Femur (tissue), 1 donor: ENCODE results near the gene PAPSS1.
"Not testable (repeated sequence)": the region's sequence is repeated elsewhere in the genome, so short reads cannot be mapped to it uniquely, and the experiment has no call there.

Source experiments
- DNase-seq: peaks from one replicate; pipeline ENCODE4 v3.0.0-alpha.2; 2017

Gene PAPSS1

DNA sequence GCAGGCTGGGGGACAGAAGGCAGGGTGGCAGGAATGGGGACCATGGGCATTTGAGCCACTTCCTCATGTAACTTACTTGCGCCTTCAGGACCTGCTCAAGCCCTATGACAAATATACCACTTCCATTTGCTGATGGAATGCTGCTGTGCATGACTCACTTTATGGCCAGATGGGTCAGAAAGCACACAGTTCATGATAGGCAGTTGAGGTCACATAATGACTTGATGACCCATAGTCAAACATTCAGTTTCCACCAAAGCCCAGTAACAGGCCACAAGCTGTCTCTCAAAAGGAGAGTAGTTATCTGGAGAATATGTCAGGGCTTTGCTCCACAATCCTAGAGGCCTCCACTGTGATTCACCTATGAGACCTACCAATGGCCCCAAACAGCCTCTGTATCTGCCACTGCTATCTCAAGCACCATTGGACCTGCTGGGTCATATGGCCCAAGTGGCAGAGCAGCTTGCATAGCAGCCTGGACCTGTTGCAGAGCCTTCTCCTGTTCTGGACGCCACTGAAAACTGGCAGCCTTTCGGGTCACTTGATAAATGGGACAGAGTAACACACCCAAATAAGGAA, 5.3 kb upstream of the PAPSS1 start:
- no peak for DNase-seq

DNA sequence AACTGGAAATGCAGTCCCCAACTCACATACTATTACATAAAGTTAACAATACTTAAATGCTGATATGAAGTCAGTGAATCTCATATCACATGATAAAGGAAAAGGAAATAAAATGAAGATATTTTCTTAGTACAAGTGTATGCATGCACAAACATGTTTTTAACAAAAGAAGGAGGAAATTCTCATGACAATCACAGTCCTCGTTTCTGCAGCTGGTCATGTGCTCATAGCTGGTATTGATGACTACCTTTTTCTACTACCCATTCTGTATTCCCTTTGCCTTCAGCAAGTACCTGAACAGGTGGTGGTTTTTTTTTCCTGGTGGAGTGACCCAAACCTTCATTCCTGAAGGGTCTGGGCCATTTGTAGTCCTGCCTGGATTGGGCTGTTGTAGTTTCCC, 3.3 kb upstream of the PAPSS1 start:
- DNase-seq: not testable (repeated sequence)

DNA sequence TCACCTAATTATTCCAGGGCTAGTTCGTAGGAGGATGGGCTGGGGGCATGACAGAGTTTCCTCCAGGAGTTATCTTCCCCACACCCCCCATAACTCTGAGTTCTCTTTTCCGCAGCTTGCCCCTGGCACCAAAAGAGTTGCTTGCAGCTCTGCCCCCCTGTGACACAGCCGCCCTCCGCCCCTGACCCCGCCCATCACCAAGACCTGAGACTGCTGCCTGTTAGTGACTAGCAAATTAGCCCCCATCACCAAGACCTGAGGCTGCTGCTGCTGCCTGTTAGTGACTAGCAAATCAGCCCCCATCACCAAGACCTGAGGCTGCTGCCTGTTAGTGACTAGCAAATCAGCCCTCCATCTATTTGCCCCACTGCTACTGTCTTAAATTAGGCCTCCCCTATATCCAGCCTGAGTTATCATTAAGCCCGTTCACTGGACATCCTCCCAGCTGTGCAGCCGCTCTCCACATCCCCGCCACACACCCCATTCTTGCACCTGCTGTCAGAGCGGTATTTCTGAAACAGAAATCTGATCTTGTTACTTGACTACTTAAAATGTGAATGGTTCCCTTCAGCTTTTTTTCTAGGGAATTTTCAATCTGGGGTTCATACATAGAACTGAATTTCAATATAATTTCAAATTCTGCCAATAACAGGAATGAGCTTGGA, 1.5 kb upstream of the PAPSS1 start:
- peak; percentile 49 for DNase-seq

DNA sequence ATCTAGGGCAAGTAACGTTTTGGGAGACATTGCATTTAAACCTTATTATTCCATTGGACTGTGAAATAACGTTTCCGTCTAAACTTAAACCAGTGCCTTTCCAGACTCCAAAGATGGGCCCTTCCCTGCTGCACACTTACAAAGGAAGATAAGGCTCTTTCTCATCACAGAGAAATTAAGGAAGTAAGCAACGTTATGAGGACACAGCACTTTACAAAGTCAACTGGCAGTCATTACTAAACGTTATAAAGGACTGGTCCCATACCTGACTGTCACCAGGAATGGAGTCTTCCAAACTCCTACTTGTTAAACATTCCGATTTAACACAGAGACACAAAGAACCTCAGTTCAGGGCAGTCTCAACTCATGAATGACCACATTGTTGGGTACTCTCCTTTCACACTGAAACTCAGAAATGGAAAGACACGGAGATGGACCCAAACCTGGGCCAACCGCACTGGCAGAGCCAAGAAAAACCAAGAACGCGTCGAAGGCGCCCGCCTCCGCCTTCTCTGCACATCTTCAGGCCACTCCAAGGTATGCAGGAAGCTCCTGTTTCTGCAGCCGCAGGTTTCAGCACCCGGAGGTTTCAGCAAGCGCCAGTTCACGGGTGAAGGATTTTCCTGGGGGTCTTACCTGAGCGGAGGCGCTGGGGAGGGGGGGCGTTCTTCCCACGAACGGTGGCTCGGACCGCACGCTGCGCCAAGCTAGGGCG, 670 bp downstream of the PAPSS1 start:
- DNase-seq: peak; percentile 76

DNA sequence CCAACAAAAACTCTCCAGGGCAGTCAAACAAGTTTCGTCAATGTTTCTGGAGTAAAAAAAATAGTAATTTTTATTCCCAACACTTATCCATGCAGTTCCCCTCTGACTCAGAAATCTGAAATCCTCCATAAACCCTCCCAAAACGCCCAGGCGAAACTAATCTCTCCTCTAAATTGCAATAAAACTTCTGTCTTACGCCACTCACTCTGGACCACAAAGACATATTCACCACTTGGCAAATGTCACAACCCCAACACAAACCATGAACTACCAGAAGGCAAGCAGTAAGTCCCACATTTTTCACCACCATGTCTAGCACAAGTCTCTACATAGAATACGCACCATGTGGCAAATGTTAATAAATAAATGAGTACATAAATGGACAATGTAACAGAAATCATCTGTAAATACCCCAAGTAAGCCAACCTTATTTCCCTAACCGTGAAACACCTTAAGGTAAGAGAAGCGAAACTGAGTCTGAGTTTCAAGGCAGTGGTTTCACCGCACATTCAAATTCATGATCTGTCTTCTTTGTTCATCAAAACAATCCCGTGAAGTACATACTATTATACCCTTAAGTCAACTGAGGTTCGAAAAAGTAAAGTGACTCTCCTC, 1.6 kb downstream of the PAPSS1 start:
- no peak for DNase-seq

DNA sequence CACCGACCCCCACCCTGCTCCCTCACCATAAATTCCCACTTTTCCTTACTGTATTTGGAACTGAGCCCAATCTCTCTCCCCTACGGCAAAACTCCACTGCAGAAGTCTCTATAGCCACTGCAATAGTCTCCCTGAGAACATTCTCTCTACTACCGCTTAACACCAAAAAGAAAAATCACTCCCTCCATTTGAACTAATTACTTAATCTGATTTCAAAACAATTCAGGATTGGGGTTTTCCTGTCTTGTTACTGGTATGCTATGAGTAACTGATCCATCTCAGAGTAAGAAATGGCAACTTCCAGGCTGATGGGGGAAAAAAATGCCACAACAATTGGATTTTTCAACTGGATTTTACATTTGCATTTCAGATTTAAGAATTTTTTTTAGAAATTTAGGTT, 5.8 kb downstream of the PAPSS1 start:
- DNase-seq: no peak

DNA sequence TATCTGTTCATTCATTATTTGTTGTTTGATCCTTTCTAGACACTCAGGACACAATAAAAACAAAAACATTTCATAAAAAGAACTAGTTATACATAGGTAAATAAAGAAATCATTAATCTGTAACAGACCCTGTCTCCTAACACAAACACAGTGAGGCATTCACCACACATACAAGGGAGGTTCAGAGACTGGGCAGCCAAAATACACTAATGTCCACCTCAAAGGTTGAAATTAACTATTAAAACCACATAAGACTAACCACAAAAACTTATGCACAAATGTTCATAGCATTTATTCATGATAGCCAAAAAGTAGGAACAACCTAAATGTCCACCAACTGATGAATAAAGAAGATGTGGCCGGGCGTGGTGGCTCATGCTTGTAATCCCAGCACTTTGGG, 7.8 kb downstream of the PAPSS1 start:
- DNase-seq: no peak

DNA sequence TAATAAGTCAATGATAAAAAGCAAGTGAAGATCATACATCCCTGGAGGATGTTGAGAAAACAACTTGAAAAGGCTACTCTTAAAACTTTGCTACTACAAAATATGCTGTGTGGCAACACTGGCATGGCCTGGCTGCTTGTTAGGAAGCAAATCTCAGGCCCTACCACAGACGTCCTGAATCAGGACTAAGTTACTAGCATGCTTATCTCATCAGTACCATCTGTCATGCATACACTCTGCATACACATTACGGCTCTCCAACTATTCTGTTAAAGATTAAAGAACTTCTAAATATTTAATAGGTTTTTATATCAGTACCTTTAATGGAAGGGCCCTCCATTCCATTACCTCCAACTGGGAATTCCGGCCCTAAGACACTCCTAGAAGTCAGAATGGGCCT, 8.2 kb downstream of the PAPSS1 start:
- DNase-seq: no peak

DNA sequence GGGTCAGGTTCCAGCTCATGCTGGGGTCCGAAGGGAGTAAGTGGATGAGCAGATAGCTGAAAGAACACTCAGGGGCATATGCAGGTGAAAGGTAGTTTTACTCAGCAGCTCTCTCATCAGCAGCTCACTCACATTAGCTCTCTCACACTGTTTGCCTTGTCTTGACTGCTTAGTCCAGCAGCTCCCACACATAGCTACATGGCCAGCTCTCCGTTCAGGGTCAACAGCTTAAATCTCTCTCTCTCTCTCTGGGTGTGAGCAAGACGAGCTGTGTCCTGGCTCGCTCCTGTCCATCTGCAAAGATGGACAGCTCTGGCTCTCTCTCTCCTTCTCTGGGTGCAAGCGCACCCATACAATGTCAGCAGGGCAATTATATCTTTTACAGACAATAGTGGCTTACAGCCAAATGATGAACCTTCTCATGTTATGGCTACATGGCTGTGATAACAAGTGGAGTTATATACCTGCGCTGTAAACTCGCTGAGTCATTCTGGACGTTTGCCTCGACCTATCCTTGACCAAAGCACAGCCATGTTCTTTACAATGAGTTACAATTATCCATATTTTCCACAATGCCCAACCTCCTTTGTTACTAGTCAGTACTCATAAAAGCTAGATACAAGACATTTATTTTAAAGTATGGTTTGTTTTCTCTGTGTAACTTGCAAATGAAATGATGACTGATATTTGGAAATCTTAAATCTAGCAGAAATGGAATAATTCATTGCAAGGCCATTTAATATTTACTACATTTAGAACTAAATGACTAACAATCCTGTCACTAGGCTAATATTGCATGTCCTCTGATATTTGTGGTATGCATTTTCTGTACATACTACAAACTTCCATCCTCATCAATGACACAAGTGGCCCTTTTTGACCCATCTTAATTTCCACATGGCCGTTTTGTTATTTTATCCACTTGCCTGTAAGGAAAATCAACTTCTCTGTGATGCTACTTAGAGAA, 9.3 kb downstream of the PAPSS1 start:
- no peak for DNase-seq

DNA sequence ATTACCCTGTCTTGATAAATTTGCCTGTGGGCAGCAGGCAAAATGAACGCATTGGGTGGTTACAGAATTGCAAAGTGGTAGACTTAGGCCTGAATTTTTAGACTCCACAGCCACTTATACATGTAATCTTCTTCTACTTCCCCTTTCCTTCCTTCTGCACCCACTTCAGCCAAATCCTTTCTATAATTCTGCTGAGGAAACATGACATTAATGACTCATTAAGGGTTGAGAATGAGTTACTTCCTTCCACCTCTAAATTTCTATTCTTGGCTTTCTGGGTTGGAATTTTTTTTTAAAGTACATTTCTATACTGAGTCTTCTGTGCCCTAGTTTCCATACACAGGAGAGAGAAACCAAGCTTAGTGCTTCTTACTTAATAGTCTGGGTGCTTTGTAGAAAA, 10.1 kb downstream of the PAPSS1 start:
- no peak for DNase-seq

DNA sequence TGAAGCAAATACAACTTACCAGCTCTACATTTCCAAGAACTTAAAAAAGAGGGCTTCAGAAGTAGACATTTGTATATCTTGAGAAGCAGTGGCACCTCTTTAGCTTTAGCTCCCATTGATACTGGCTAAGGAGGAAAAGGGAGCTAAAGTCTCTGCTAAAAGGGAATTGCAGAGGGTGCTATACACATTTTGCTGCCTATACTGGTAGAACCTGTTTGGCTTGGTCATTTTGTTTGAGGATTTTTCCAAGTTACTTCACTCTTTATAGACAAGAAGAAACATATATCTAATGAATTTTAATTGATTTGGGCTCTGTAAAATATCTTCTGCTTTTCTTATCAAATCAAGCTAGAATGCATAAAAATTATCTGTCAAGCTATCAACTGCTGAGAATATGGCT, 11.8 kb downstream of the PAPSS1 start:
- DNase-seq: no peak

DNA sequence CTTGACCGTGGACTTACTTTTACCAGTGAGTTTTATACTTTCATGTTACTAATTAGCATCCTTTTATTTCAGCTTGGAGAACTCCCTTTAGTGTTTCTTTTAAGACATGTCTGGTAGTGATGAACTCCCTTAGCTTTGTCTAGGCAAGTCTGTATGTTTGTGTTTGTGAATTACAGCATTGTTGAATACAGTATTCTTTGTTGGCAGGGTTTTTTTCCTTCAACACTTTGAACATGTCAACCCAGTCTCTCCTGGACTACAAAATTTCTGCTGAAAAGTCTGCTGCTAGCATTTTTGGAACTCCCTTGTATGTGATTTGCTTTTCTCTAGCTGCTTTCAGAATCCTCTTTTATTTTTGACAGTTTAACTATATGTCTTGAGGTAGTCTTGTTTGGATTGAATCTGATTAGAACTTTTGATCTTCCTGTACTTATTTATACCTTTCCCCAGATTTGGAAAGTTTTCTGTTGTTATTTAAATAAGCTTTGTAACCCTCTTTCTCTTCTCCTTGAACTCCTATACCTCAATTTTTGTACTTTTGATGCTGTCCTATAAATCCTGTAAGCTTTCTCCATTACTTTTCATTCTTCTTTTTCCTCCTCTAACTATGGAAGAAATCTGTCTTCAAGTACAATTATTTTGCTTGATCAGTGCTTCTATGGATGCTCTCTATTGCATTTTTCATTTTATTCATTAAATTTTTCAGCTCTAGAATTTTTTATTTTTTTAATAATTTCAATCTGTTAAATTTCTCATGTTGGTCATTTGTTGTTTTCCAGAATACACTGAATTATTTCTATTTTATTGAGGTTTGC, 14.1 kb downstream of the PAPSS1 start:
- DNase-seq: no peak

DNA sequence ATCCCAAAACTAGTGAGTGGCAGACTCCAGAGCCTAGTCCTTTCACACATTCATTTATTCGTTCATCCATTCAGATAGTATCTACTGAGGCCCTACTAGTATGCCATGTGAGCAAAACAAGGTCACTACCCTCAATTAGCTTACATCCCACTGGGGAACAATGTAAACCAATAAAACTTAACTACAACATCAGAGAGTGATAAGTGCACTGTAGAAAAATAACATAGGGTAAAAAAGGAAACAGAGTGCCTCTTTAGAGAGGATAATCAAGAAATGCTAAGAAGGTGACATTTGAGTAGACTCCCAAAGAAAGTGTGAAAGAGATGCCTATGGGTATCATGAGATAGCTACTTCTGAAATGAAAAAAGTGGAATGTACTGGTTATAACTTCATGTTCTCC, 18.5 kb downstream of the PAPSS1 start:
- no peak for DNase-seq

DNA sequence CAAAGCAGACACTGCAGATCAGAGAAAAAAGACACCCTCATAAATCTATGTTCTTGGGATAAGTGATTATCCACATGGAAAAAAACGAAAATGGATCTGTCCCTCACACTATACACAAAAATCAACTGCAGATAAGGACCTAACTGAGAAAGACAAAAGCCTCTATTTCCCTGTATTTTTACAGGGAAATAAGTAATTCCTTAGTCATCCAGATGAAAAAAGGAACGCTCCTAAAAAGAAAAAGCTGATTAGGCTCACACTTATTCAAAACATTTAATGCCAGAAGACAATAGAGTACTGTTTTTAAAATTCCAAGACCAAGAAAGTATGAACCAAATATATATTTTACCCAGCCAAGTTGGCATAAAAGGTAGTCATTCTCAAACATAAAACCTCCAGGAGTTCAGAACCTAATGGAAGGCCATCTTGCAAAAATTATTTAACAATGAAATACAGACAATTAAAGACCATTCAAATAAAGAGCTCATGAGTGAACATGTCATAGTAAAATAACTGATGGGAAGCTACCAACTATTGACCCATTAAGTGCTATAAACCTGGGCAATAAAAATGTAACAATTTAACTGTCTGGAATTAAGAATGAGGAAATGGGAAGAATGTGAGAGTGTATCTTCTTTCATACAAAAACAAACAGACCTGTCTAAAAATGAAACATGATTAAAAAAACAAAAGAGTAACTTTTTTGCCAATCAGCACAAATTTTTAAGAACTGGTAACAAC, 20.4 kb downstream of the PAPSS1 start:
- no peak for DNase-seq

DNA sequence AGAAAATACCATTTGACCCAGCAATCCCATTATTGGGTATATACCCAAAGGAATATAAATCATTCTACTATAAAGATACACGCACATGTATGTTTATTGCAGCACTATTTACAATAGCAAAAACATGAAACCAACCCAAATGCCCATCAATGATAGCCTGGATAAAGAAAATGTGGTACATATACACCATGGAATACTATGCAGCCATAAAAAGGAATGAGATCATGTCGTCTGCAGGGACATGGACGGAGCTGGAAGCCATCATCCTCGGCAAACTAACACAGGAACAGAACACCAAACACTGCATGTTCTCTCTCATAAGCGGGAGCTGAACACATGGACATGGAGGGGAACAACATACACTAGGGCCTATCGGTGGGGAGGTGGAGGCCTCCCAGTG, 23.8 kb downstream of the PAPSS1 start:
- not testable (repeated sequence) for DNase-seq

DNA sequence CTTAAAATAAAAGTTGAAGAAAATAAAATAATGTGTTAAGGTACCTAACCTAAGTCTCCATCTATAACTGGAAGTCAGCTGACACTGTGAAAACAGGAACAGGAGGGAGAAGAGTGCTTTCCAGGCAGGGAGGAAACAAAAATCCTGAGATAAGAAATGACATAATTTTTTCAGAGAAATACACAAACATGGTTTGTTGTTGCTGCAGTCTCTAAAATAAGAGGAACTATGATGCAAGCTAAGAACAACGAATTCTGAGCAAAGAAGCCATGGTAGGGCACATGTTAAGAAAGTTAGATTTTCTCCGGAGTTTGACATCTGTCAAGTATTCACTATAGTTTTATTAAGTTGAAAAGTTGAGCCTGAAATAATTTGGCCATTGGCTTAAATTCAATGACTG, 26.9 kb downstream of the PAPSS1 start:
- DNase-seq: no peak

DNA sequence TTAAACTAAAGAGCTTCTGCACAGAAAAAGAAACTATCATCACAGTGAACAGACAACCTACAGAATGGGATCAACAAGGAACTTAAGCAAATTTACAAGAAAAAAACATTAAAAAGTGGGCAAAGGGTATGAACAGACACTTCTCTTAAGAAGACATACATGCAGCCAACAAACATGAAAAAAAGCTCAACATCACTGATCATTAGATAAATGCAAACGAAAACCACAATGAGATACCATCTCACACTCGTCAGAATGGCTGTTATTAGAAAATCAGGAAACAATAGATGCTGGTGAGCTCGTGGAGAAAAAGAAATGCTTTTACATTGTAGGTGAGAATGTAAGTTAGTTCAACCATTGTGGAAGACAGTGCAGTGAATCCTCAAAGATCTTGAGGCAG, 27.8 kb downstream of the PAPSS1 start:
- no peak for DNase-seq

DNA sequence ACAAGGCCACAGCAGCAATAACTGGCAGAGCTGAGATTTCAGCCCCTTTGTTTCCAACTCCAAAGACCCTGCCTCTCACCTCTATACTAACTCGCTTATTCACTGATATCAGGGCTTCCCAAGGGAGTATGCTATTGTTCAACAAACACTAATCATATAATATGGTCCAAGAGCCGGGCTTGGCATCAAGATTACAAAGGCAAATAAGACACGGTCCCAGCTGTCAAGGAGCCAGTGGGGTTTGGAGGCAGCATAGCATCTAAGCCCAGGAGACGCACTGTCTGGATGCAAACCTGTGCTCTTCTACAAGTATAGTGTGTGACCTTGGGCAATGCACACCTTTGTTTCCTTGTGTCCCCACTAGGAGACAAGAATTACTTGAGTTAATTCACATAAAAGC, 28.7 kb downstream of the PAPSS1 start:
- DNase-seq: no peak

DNA sequence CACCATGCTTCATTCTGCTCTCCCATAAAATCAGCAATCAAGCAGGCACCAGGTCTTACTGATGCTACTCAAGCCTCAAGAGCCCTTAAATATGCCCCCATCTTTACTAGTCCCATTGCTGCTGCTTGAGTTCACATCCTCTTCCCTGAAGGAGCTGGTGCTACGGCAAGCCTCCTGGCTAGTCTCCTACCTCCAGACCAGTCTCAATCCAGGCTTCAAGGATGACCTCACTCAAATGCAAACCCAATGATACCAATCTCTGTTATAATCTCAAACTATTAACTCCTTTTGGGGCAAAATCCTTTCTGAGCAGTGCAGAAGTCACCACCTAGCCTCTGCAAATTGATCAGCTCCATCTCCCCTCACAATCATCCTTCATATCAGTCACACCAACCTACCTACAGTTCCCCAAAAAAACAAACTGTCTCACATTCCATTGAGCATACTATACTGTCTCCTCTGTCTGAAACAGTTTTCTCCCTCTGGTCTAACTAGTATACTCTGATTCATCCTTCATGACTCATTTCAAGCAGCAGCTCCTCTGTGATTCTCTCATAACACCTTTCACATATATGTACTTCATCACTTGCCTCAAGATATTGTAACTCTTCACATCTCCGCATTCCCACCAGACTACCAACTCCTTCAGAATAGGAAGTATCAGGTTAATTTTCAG, 30.0 kb downstream of the PAPSS1 start:
- DNase-seq: no peak

DNA sequence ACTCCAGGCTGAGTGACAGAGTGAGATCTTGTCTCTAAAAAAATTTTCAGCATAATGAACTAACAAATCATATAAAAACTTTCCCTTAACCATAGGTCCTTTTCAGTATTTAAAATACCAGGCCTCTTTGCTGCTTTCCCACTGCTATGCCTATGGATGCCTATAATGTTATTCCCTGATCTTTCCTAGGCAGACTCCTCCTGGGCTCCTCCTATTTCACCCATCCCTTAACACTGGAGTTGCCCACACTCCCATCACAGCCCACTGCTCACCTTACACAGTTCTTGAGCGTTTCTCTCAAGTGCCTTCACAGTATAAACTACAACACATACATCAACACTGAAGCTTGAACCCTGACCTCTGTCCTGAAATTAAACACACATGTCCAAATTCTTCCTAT, 31.6 kb downstream of the PAPSS1 start:
- no peak for DNase-seq

DNA sequence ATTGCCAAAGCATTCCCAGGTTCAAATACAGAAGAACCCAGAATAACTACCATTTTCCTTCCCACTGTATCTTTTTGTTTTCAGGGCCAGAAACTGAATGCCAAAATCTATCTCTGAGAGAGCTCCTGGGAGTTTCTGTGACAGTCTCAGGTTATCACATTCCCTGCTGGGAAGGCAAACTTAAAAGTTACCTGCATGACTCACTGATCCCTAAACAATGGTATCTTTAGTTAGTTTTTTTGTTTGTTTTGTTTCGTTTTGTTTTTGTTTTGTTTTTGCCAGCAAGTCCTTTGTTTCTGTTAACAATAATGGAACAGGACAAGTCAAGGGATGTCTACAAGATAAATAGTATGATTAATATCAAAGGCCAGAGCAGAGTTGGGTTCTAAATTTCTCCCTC, 34.3 kb downstream of the PAPSS1 start:
- DNase-seq: no peak
